GM18909 (cell line): Measurements from ENCODE around the gene GADD45B.
"Not testable (repeated sequence)": the region's sequence is repeated elsewhere in the genome, so short reads cannot be mapped to it uniquely, and the experiment has no call there.

Source experiments
- ATAC-seq: cut with Tn5 transposase; IDR thresholded peaks from one replicate; pipeline ENCODE4 v1.9.1; 2021; ENCODE audit warnings: mild to moderate bottlenecking; ENCODE audit not compliant: unreplicated experiment, poor library complexity

The GADD45B gene

GRCh38 chr19:2443116-2443784 is 32.7 kb upstream of the GADD45B start:
- ATAC-seq = no peak

- ATAC-seq = no peak
These were observed 32.1 kb upstream of the GADD45B start for GRCh38 chr19:2443785-2444182.

DNA sequence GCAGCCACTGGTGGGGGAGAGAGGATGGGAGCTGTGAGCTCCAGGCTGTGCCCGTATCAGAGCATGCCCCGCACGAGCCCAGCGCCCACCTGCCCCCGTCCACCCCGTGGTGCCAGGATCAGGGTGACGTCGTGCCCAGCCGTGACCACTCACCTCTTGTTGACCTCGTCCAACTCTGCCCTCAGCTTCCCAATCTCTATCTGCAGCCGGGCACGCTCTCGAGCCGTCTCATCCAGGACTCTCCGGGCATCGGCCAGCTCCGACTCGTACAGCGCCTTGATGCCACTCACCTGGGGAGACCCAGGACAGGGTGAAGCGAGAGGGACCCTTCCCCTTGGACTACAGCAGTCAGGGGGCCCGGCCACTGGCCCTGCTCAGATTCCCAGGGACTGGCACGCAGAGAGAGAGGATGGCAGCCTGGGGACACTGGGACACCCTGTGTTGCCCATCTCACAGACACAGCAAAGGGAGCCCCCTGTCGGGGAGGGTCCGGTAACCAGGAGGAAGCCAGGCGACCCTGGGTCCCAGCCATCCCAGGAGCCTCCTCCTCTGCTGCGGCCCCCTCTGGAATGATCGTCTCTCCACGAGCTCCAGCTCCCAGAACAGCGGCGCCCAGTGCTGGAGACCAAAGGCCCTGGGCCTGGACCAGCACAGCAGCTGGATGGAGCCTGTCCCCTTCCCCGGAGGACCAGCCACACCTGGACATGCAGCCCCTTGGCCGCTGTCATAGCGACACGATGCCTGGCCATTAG is 31.5 kb upstream of the GADD45B start:
- ATAC-seq = no peak

DNA sequence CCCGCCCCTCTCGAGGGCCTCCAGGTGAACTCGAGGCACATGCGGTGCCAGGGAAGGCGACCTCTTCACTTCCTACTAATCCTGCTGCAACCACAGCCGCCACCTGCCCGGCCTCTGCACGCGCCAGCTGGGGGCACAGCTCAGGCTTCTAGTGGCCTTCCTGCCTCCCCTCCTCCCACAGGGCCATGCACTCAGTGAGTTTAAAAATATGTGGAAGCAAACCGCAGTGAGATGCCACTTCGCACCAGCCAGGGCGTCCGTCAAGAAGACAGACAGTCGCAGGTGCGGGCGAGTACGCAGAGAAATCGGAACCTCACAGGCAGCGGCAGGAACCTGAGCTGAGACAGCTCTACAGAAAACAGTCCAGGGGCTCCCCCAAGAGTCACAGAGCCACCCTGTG is 29.5 kb upstream of the GADD45B start:
- ATAC-seq = no peak

GRCh38 chr19:2449019-2449418 is 26.9 kb upstream of the GADD45B start:
- no peak for ATAC-seq

GRCh38 chr19:2451138-2451537 is 24.8 kb upstream of the GADD45B start:
- no peak for ATAC-seq

DNA sequence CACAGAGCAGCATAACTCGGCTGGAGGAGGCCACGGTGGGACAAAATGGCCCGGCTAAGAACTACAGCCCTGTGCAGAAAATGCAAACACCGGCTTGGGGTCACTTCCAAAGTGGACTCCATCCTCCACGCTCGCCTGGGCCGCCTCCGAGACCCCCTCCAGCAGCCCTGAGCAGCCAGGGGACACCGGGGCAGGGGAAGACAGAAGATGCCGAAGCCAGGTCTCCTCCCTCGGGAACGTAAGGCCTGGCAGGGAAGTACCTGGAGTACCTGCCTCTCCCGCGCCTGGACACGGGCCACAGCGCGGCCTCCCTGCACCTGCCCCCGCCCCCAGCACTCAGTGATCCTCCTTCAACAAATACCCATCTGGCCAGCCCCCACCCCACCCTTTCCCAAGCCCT is 24.2 kb upstream of the GADD45B start:
- no peak for ATAC-seq

- no peak for ATAC-seq
These were observed 22.4 kb upstream of the GADD45B start for GRCh38 chr19:2453431-2454025.

DNA sequence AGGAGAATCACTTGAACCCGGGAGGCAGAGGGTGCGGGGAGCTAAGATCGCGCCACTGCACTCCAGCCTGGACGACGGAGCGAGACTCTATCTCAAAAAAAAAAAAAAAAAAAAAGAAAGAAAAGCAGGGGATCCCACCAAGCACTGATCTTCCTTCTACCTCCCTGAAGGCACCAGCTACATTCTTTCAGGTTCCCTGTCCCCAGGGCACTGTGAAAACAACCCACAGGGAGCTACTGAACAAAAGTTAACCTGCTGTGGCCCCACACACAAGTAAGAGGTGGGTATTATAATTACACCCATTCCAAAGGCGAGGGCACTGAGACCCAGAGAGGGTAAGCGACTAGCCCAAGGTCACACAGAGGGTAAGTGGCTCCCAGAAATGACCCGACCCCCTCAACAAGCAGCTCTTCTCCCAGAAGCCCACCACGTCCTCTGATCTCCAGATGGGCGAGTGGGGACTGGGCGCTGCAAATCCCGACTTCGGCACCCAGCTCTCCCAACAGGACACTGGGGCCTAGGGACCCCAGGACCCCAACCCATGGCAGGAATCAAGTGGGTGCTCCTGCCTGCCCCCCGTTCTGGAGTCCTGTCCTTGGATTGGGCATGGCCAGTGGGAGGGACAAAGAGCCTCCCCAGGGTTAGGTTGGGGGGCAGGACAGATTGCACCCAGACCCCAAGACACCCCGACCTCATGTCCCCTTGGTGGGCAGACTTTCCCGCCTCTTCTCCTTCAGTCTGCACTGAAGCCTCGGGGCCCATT is 21.5 kb upstream of the GADD45B start:
- no peak for ATAC-seq

GRCh38 chr19:2454962-2455850 is 20.7 kb upstream of the GADD45B start:
- ATAC-seq = no peak

- peak; percentile 35 for ATAC-seq
These were observed 19.9 kb upstream of the GADD45B start for GRCh38 chr19:2455851-2456570.

GRCh38 chr19:2457394-2458037 is 18.4 kb upstream of the GADD45B start:
- ATAC-seq = no peak

DNA sequence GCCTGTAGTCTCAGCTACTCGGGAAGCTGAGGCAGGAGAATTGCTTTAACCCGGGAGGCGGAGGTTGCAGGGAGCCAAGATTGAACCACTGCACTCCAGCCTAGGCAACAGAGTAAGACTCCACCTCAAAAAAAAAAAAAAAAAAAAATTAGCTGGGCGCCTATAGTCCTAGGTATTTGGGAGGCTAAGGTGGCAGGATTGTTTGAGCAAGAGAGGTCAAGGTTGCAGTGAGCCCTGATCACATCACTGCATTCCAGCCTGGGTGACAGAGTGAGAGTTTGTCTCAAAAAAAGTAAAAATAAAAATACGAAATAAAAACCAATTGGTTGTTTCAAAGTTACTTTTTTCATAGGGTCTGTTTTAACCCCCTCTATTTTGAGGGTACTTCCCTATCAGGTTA is 17.9 kb upstream of the GADD45B start:
- ATAC-seq = no peak

DNA sequence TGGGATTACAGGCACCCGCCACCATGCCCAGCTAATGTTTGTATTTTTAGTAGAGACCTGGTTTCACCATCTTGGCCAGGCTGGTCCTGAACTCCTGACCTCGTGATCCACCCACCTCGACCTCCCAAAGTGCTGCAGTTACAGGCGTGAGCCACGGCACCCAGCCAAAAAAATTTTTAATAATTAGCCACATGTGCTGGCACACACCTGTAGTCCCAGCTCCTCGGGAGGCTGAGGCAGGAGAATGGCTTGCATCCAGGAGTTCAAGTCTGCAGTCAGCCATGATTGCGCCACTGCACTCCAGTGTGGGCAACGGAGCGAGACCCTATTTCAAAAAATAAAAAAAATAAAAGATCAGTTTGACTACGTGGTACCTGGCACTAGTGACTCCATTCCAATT is 17.2 kb upstream of the GADD45B start:
- not testable (repeated sequence) for ATAC-seq

GRCh38 chr19:2460245-2460644 is 15.7 kb upstream of the GADD45B start:
- ATAC-seq = no peak

DNA sequence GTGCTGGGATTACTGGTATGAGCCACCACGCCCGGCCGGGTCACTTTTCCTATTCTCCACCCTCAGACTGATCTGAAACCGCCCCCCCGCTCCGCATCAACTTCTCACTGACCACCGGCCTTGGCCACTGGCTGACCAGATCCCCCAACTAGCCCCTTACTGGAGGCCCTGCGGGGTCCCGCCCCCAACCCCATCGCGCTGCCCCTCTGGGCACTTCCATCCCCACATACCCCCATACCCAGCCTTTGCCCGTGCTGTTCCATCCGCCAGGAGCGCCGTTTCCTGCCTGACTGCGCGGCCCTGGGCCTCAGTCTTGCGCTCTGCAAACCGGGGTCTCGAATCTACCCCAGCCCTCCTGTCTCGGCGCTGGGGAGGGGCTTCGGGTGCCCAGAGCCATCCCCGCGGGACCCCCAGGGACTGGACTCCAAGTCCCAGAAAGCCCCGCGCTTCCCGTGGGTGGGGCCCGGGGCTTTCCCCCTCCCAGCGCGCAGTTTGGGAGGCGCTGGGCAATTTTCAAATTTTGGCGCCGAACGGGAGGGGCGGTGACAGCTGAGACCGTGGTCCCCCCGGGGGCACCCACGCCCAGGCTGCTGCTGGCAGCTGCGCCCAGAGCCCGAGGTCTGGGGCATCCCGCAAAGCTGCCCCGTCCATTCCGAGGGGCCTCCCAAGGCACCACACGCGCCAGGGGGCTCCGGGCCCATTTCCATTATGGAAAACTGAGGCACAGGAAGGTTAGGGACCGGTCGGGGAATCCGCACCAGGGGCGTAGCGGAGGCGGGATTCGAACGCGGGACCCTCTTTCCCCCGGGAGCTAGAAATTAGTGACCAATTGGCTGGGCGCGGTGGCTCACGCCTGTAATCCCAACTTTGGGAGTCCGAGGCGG is 13.9 kb upstream of the GADD45B start:
- no peak for ATAC-seq

DNA sequence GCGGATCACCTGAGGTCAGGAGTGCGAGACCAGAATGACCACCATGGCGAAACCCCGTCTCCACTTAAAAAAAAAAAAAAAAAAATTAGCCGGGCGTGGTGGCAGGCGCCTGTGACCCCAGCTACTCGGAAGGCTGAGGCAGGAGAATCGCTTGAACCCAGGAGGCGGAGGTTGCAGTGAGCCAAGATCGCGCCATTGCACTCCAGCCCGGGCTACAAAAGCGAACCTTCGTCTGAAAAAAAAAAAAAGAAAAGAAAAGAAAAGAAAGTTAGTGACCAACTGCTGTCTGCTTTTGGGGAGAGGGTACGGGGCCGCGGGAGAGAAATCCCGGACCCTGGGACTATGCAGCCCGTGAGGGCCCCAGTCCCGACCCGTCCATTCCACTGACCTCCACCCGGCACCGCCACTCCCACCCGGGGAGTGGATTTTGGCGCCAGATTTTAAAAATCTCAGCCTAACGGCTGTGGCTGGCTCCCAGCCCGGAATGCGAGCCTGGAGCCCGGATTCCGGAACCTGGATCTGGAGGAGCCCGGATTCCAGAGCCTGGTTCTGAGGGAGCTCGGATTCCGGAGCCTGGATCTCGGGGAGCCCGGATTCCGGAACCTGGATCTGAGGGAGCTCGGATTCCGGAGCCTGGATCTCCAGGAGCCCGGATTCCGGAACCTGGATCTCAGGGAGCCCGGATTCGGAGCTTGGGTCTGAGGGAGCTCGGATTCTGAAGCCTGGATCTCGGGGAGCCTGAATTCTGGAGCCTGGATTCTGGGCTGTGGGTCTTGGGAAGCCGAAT is 13.1 kb upstream of the GADD45B start:
- no peak for ATAC-seq
